Measurements from ENCODE around the gene STON1.
"Not testable (repeated sequence)": the region's sequence is repeated elsewhere in the genome, so short reads cannot be mapped to it uniquely, and the experiment has no call there.

The STON1 gene

DNA sequence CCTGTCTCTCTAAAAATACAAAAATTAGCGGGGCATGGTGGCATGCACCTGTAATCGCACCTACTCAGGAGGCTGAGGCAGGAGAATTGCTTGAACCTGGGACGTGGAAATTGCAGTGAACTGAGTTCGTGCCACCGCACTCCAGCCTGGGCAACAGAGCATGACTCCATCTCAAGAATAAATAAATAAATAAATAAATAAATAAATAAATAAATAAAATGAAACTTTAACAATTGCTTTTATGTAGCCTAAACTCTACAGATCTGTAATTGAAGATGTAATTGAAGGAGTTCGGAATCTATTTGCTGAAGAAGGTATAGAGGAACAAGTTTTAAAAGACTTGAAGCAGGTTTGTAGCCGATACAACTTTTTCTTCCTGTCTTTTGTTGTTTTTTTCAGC is 90.7 kb downstream of the STON1 start:
- DNase-seq (ENCODE audit: low spot score): no peak

GRCh38 chr2:48622691-48623090 is 92.7 kb downstream of the STON1 start:
- not testable (repeated sequence) for DNase-seq (ENCODE audit: low spot score)

- no peak for DNase-seq (ENCODE audit: low spot score)
Measured at GRCh38 chr2:48624696-48625095, 94.7 kb downstream of the STON1 start.

DNA sequence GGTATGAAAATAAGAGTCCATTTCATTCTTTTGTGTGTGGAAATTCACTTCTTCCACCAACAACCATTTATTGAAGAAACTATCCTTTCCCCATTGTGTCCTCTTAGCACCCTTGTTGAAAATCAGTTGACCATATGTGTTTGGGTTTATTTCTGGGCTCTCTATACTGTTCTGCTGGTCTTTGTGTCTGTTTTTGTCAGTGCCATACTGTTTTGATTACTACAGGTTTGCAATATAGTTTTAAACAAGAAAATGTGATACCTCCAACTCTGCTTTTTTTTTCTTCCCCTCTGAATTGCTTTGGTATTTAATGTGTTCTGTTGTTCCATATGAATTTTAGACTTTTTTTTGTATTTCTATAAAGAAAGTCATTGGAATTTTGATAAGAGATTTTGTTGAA is 96.1 kb downstream of the STON1 start:
- no peak for DNase-seq (ENCODE audit: low spot score)

DNA sequence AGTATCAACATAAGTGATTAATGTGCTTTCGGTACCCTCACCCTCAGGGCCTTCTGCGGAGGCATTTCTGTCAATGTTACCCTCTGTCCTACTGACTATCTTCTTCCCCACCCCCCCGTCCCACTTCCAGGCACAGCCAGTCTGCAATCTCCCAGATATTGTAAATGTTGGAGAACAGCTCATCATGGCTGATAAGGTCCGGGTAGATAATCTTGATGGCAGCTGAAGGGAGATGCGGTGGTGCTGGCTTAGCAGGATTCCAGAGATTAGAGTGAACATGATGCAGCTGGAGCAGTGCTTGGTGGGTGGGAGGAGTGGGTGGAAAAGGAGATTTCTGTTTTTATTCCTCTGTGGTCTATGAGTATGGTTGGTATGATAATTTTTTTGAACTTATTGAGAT is 103.2 kb downstream of the STON1 start:
- no peak for DNase-seq (ENCODE audit: low spot score)

GRCh38 chr2:48635786-48636185 is 105.8 kb downstream of the STON1 start:
- DNase-seq (ENCODE audit: low spot score): no peak

GRCh38 chr2:48638261-48638660 is 108.3 kb downstream of the STON1 start:
- no peak for DNase-seq (ENCODE audit: low spot score)

All from cerebellar cortex (tissue), 1 donor.